ENCODE results near the gene NRSN2.

- TF ChIP-seq CTCF (IDR thresholded peaks at IDR 0.05; ENCODE audit: insufficient read depth, low read length) (no peak), POLR2AphosphoS5 (IDR thresholded peaks at IDR 0.05; ENCODE audit: low read depth) (no peak)
- TF ChIP-seq, protein P1, sequence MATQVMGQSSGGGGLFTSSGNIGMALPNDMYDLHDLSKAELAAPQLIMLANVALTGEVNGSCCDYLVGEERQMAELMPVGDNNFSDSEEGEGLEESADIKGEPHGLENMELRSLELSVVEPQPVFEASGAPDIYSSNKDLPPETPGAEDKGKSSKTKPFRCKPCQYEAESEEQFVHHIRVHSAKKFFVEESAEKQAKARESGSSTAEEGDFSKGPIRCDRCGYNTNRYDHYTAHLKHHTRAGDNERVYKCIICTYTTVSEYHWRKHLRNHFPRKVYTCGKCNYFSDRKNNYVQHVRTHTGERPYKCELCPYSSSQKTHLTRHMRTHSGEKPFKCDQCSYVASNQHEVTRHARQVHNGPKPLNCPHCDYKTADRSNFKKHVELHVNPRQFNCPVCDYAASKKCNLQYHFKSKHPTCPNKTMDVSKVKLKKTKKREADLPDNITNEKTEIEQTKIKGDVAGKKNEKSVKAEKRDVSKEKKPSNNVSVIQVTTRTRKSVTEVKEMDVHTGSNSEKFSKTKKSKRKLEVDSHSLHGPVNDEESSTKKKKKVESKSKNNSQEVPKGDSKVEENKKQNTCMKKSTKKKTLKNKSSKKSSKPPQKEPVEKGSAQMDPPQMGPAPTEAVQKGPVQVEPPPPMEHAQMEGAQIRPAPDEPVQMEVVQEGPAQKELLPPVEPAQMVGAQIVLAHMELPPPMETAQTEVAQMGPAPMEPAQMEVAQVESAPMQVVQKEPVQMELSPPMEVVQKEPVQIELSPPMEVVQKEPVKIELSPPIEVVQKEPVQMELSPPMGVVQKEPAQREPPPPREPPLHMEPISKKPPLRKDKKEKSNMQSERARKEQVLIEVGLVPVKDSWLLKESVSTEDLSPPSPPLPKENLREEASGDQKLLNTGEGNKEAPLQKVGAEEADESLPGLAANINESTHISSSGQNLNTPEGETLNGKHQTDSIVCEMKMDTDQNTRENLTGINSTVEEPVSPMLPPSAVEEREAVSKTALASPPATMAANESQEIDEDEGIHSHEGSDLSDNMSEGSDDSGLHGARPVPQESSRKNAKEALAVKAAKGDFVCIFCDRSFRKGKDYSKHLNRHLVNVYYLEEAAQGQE (IDR thresholded peaks at IDR 0.05; ENCODE audit: insufficient replicate concordance, low read depth), result no peak
Observed at GRCh38 chr20:308427-309038, 38.4 kb upstream of the NRSN2 start.
